Natural killer cell (primary cell): Measurements from ENCODE around the gene ARL8A. TPM values are rescaled to one million over a fixed set of nuclear protein-coding genes. Genes with fewer than 3 reads are reported as not detected.
A peak's percentile ranks its signal among the peaks of the same experiment; 100 is the strongest.

Source experiments
- ATAC-seq, 3 donors: fragments of 150-1000 bp in 2 of 3; fragments of 200-7000 bp in 1 of 3; cut with Tn5 transposase; 1 replicate in 1 of 3; 2 replicates in 2 of 3; pipeline ENCODE4 v1.10.0; 2021; ENCODE audit warnings: mild to moderate bottlenecking in 2 of 3, moderate library complexity in 2 of 3
- DNase-seq, 2 donors: peaks; one replicate each; pipeline versions ENCODE4 v3.0.0 to v3.0.0-alpha.2; 2013 to 2021; ENCODE audit warnings: mixed read lengths in 1 of 2
- H3K27ac ChIP-seq: one replicate; pipeline ENCODE4 v1.5.1; 2013; ENCODE audit warnings: mild to moderate bottlenecking, low read length
- H3K27me3 ChIP-seq: one replicate; pipeline ENCODE4 v1.6.1; 2013; ENCODE audit warnings: low read length; ENCODE audit not compliant: control insufficient read depth, insufficient read depth
- H3K36me3 ChIP-seq: one replicate; pipeline ENCODE4 v1.6.1; 2013; ENCODE audit warnings: low read length; ENCODE audit not compliant: control insufficient read depth, insufficient read depth
- H3K4me1 ChIP-seq: one replicate; pipeline ENCODE4 v1.6.1; 2013; ENCODE audit warnings: low read length; ENCODE audit not compliant: control insufficient read depth, insufficient read depth
- H3K4me3 ChIP-seq: one replicate; pipeline ENCODE4 v1.5.1; 2013; ENCODE audit warnings: low read length
- H3K9me3 ChIP-seq: one replicate; pipeline ENCODE4 v1.6.1; 2013; ENCODE audit warnings: low read length; ENCODE audit not compliant: control insufficient read depth, insufficient read depth
- H3K27ac Mint-ChIP-seq, 2 donors: one replicate each; pipeline ENCODE4 v1.8.0; 2022; ENCODE audit warnings: mild to moderate bottlenecking in 2 of 2, mixed read lengths in 2 of 2, moderate library complexity in 1 of 2
- H3K27me3 Mint-ChIP-seq, 2 donors: one replicate each; pipeline ENCODE4 v1.8.0; 2022; ENCODE audit warnings: low read depth in 2 of 2, mixed read lengths in 2 of 2
- H3K36me3 Mint-ChIP-seq: one replicate; pipeline ENCODE4 v1.8.0; 2022; ENCODE audit warnings: mixed read lengths
- H3K4me1 Mint-ChIP-seq, 2 donors: one replicate each; pipeline ENCODE4 v1.8.0; 2022; ENCODE audit warnings: mixed read lengths in 2 of 2
- H3K4me3 Mint-ChIP-seq: one replicate; pipeline ENCODE4 v1.8.0; 2022; ENCODE audit warnings: mild to moderate bottlenecking, moderate library complexity, mixed read lengths
- H3K9me3 Mint-ChIP-seq, 2 donors: one replicate each; pipeline ENCODE4 v1.8.0; 2022; ENCODE audit warnings: mixed read lengths in 2 of 2
- CTCF ChIP-seq: fragments of 200-600 bp; IDR thresholded peaks from one replicate; pipeline ENCODE4 v1.8.0; 2022; ENCODE audit warnings: antibody characterized with exemption
- WGBS: methylation state at CpG from one replicate; pipeline ENCODE4 v1.1.7; 2013; ENCODE audit warnings: missing lambda C conversion rate; ENCODE audit not compliant: insufficient coverage; 5-methylcytosine and 5-hydroxymethylcytosine counted together
- intact Hi-C: fragments of 100-400 bp; cut with micrococcal nuclease; formaldehyde crosslinking; loops from one replicate; pipeline ENCODE4 v1.14.2; 2022
- total RNA-seq, 4 donors: library from RNA; stranded (reverse); fragments of 120-200 nt in 1 of 4; gene quantifications; one replicate each; pipeline versions ENCODE4 v1.2.3 to v1.2.4, GENCODE V29; 2013 to 2022

ARL8A gene
- total RNA-seq, 3 donors from 2014 or later (not counting 1 experiment from before 2014, with no cell fraction given): 109 to 120 (median 109) TPM

- H3K27ac ChIP-seq: peak overlapping the region; percentile 34
- Mint-ChIP-seq H3K27ac (peak overlapping the region; percentile 83 to 100), H3K36me3 (no peaks in the 10 kb centered on the region), H3K4me1 (peaks cover 56 to 74% of the 10 kb centered on the region in 2 donors), H3K4me3 (peak overlapping the region; percentile 85), H3K9me3 (no peaks in the 10 kb centered on the region), H3K27me3 (no peaks in the 10 kb centered on the region)
- peaks cover 6% of the 10 kb centered on the region for H3K36me3 ChIP-seq
- intact Hi-C loops: loop anchor here (5.0 kb wide), 1 partner anchor 35 kb away; no protein-coding TSS in a partner anchor
- peak in 1 of 2 donors; percentile 62 for DNase-seq
- no peak for TF ChIP-seq CTCF
- no peaks in the 10 kb centered on the region for H3K27me3 ChIP-seq
- no peak for ATAC-seq
- no peak overlapping the region for H3K4me3 ChIP-seq
- no peaks in the 10 kb centered on the region for H3K9me3 ChIP-seq
- WGBS: 22% methylated on average over 13 of the region's 15 CpGs
- H3K4me1 ChIP-seq: peaks cover 86% of the 10 kb centered on the region
Measured at GRCh38 chr1:202162418-202163280, 18.1 kb upstream of the ARL8A start.

- no peaks in the 10 kb centered on the region for H3K27me3 ChIP-seq
- H3K36me3 Mint-ChIP-seq: no peaks in the 10 kb centered on the region
- H3K27ac Mint-ChIP-seq: peak overlapping the region; percentile 95 to 100
- no peaks in the 10 kb centered on the region for H3K9me3 Mint-ChIP-seq
- intact Hi-C loops: loop anchor here (5.0 kb wide), 1 partner anchor 35 kb away; no protein-coding TSS in a partner anchor
- peaks cover 92% of the 10 kb centered on the region for H3K4me1 ChIP-seq
- DNase-seq: peak in 1 of 2 donors; percentile 69
- peaks cover 9% of the 10 kb centered on the region for H3K36me3 ChIP-seq
- H3K27me3 Mint-ChIP-seq: no peaks in the 10 kb centered on the region
- ATAC-seq: no peak
- H3K27ac ChIP-seq: peak overlapping the region; percentile 94
- TF ChIP-seq CTCF: no peak
- H3K9me3 ChIP-seq: no peaks in the 10 kb centered on the region
- H3K4me1 Mint-ChIP-seq: peaks cover 56 to 76% of the 10 kb centered on the region in 2 donors
- no peak overlapping the region for H3K4me3 ChIP-seq
- peak overlapping the region; percentile 85 for H3K4me3 Mint-ChIP-seq
- 11% methylated on average over 3 of the region's 4 CpGs for WGBS
Measured at GRCh38 chr1:202162047-202162417, 17.5 kb upstream of the ARL8A start.

- peak overlapping the region; percentile 95 to 100 for H3K27ac Mint-ChIP-seq
- Histone ChIP-seq H3K36me3 (peaks cover 13% of the 10 kb centered on the region), H3K4me1 (peaks cover 97% of the 10 kb centered on the region), H3K27ac (peak overlapping the region; percentile 94), H3K9me3 (no peaks in the 10 kb centered on the region), H3K4me3 (peak overlapping the region; percentile 66), H3K27me3 (no peaks in the 10 kb centered on the region)
- DNase-seq (peak in 1 of 2 donors; percentile 34), ATAC-seq (no peak)
- no peaks in the 10 kb centered on the region for H3K27me3 Mint-ChIP-seq
- H3K9me3 Mint-ChIP-seq: no peaks in the 10 kb centered on the region
- intact Hi-C loops: loop anchor here (5.0 kb wide), 1 partner anchor 36 kb away; no protein-coding TSS in a partner anchor
- no peak for TF ChIP-seq CTCF
- H3K4me3 Mint-ChIP-seq: peak overlapping the region; percentile 98
- H3K4me1 Mint-ChIP-seq: peaks cover 56 to 76% of the 10 kb centered on the region in 2 donors
- H3K36me3 Mint-ChIP-seq: no peaks in the 10 kb centered on the region
- 23% methylated on average over 22 of the region's 22 CpGs for WGBS
Measured at GRCh38 chr1:202161151-202162046, 16.9 kb upstream of the ARL8A start.
